Liver (tissue), 2 donors: ENCODE data around the gene FAM3A.

Experiments used
- CTCF ChIP-seq: fragments of 150-350 bp; IDR thresholded peaks from 2 replicates; pipeline ENCODE4 v1.5.1; 2017; ENCODE audit warnings: improper control_type of control experiment, low read depth, low read length; ENCODE audit not compliant: missing input control
- YY1 ChIP-seq: IDR thresholded peaks from 2 replicates; pipeline ENCODE4 v1.6.1; 2016; ENCODE audit warnings: antibody characterized with exemption, mild to moderate bottlenecking
- donor health status: healthy.

GRCh38 chrX:154525606-154526490, 9.8 kb upstream of the FAM3A start:
- no peak for TF ChIP-seq YY1
- no peak for TF ChIP-seq CTCF
